ENCODE measurements around the gene HTRA3.

Gene HTRA3

DNA sequence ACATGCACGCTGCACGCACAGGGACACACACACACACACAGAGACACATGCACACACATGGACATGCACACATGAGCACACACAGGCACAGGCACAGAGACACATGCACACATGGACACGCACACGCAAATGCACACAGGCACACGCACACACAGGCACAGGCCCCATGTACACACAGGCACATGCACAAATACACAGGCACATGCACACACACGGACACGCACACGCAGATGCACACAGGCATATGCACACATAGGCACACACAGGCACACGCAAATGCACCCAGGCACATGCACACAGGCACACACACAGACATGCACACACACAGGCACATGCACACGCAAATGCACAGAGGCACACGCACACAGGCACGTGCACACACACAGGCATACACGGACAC is 30.3 kb upstream of the HTRA3 start:
- peaks cover 0 to 7% of the 10 kb centered on the region in 2 experiments for H3K4me1 ChIP-seq (ENCODE audit: control insufficient read depth in 1 of 2, insufficient read depth in 1 of 2, low read depth in 1 of 2, low read length in 1 of 2)
- H3K27ac ChIP-seq, result no peak overlapping the region
- H3K27me3 ChIP-seq, result peaks cover 11% of the 10 kb centered on the region
- TF ChIP-seq, protein P1, sequence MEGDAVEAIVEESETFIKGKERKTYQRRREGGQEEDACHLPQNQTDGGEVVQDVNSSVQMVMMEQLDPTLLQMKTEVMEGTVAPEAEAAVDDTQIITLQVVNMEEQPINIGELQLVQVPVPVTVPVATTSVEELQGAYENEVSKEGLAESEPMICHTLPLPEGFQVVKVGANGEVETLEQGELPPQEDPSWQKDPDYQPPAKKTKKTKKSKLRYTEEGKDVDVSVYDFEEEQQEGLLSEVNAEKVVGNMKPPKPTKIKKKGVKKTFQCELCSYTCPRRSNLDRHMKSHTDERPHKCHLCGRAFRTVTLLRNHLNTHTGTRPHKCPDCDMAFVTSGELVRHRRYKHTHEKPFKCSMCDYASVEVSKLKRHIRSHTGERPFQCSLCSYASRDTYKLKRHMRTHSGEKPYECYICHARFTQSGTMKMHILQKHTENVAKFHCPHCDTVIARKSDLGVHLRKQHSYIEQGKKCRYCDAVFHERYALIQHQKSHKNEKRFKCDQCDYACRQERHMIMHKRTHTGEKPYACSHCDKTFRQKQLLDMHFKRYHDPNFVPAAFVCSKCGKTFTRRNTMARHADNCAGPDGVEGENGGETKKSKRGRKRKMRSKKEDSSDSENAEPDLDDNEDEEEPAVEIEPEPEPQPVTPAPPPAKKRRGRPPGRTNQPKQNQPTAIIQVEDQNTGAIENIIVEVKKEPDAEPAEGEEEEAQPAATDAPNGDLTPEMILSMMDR (IDR thresholded peaks at IDR 0.05), result no peak
- no peaks in the 10 kb centered on the region for H3K9me3 ChIP-seq
- H3K36me3 ChIP-seq, result no peaks in the 10 kb centered on the region
- H3K4me3 ChIP-seq (ENCODE audit: low read depth in 1 of 2, low read length in 1 of 2), result no peak overlapping the region

DNA sequence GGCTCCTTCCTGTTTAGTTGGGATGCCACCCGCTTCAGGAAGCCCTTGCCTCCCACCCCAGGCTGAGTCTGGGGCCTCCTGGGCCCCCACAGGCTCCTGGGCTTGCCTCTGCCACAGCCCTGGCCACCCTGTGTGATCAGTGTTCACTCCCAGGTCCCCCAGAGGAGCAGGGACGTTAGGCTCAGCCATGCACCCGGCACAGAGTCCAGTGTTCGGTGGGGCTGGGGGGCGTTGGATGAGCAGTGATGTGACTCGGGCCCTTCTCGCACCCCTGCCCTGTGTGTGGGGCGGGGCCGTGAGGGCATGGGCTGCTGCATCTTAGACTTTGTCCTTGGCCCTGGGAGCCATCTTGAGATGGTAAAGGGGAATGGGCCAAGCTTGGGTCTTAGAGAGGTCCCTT is 29.9 kb upstream of the HTRA3 start:
- TF ChIP-seq, protein P1 (IDR thresholded peaks at IDR 0.05), result no peak
- H3K36me3 ChIP-seq, result no peaks in the 10 kb centered on the region
- H3K4me3 ChIP-seq (ENCODE audit: low read depth in 1 of 2, low read length in 1 of 2), result no peak overlapping the region
- no peaks in the 10 kb centered on the region for H3K9me3 ChIP-seq
- peaks cover 11% of the 10 kb centered on the region for H3K27me3 ChIP-seq
- H3K27ac ChIP-seq, result no peak overlapping the region
- H3K4me1 ChIP-seq (ENCODE audit: control insufficient read depth in 1 of 2, insufficient read depth in 1 of 2, low read depth in 1 of 2, low read length in 1 of 2), result peaks cover 0 to 7% of the 10 kb centered on the region in 2 experiments

DNA sequence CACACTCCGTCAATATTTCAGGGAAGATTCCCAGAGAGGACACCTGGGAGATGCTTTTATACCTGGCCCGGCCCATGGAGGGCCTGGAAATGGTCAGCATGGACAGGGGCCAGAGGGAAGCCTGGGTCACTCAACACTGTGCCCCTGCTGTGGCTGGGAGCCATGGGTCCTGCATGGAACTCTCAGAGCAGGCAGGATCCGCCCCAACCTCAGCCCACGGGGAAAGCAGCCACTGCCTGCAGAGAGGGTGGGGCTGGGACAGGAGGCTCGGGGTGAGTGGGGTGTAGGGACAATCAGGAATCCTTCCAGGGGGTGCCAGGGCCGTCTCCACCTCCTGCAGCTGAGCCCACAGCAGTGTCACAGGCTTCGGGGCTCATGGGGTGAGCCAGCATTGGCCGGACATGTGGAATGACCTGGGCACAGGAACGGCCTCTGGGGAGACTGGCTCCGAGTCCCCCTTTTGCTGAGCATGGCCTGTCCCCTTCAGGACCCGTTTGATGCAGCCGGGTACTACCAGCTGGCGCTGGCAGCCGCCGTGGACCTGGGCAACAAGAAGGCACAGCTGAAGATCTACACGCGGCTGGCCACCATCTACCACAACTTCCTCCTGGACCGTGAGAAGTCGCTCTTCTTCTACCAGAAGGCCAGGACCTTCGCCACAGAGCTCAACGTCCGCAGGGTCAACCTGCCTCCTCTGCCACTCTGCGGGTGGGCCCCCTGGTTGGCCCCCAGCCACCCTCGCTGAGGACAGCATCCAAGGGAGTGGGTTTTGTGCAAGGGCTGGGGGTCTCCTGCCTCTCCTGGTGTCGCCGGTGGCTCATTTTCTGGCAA is 29.1 kb upstream of the HTRA3 start:
- TF ChIP-seq, protein P1 (IDR thresholded peaks at IDR 0.05), result no peak
- Histone ChIP-seq H3K4me3 (ENCODE audit: low read depth in 1 of 2, low read length in 1 of 2) (no peak overlapping the region), H3K9me3 (no peaks in the 10 kb centered on the region), H3K4me1 (ENCODE audit: control insufficient read depth in 1 of 2, insufficient read depth in 1 of 2, low read depth in 1 of 2, low read length in 1 of 2) (peaks cover 0 to 7% of the 10 kb centered on the region in 2 experiments), H3K36me3 (no peaks in the 10 kb centered on the region), H3K27me3 (peaks cover 11% of the 10 kb centered on the region), H3K27ac (no peak overlapping the region)

DNA sequence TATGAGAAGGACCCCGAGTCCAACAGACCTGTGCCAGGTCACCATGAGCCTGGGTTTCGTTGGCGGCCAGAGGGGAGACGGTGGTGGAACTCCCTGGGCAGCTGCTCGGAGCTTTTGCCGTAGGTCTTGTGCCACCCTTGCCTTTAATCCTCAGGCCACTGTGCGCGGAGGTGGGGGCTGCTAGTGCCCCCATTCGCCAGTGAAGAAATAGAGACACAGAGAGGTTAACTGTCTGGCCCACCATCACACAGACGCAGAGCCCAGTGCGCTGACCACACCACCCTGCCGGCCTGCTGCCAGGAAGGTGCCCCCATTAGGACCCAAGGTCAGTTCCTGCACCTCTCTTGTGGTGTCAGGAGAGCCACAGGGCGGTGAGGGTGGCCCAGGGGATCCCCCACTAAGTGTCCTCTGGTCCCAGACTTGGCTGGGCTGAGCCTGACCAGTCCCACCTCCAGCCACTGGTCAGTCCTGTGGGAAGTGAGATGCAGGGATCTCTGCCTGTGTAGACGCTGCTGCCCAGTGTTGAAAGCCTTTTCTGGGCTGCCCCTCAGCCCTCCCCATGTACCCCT is 28.3 kb upstream of the HTRA3 start:
- Histone ChIP-seq H3K4me1 (ENCODE audit: control insufficient read depth in 1 of 2, insufficient read depth in 1 of 2, low read depth in 1 of 2, low read length in 1 of 2) (peaks cover 0 to 7% of the 10 kb centered on the region in 2 experiments), H3K9me3 (no peaks in the 10 kb centered on the region), H3K27me3 (peaks cover 11% of the 10 kb centered on the region), H3K36me3 (no peaks in the 10 kb centered on the region), H3K4me3 (ENCODE audit: low read depth in 1 of 2, low read length in 1 of 2) (no peak overlapping the region), H3K27ac (no peak overlapping the region)
- TF ChIP-seq, protein P1 (IDR thresholded peaks at IDR 0.05), result no peak

DNA sequence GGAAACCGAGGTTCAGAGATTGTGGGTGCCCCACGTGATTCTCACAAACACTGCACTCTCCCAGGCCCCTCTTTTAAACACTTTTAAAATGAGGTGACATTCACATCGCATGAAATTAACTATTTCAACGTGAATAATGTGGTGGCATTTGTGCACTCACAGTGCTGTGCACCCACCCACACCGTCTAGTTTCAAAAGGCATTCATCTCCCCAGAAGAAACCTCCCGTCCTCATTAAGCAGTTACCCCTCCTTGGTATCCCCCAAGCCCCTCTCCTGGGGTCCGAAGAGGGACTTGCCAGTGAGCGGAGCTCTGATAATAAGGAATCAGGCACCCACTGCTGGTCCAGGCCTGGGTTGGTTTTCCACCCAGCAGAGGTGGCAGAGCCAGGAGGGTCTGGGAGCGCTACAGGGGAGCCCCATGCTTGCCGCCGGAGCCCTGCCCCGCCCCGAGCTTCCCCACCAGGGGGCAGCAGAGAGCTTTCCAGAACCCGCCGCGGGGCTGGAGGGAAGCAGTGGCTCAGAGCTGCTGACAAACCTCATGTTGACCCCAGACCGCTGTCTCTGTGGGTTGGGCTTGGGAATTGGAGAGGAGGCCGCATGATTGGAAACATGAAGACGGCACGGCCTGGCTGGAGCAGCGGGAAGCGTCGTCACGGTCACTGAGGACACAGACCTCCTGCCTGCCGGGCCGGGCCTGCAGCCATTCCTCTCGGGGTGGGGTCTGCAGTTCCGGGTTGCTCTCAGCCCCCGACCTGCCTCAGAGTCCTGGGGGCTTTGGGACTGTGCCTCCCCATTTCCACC is 27.5 kb upstream of the HTRA3 start:
- H3K4me1 ChIP-seq (ENCODE audit: control insufficient read depth in 1 of 2, insufficient read depth in 1 of 2, low read depth in 1 of 2, low read length in 1 of 2), result peaks cover 0 to 7% of the 10 kb centered on the region in 2 experiments
- H3K27ac ChIP-seq, result no peak overlapping the region

More for the DNA sequence above, 27.5 kb upstream of the HTRA3 start:
- Histone ChIP-seq H3K9me3 (no peaks in the 10 kb centered on the region), H3K36me3 (no peaks in the 10 kb centered on the region), H3K27me3 (peaks cover 11% of the 10 kb centered on the region), H3K4me3 (ENCODE audit: low read depth in 1 of 2, low read length in 1 of 2) (no peak overlapping the region)
- TF ChIP-seq, protein P1 (IDR thresholded peaks at IDR 0.05), result peak; percentile 86

Data from neutrophil (primary cell).